Omental fat pad (tissue), 4 donors: ENCODE measurements around the gene KRTDAP. TPM values are rescaled to one million over a fixed set of nuclear protein-coding genes. Genes with fewer than 3 reads are reported as not detected.

Experiments used
- ATAC-seq: fragments of 150-250 bp; one replicate; pipeline ENCODE4 v1.9.1; 2016; ENCODE audit warnings: mild to moderate bottlenecking, moderate library complexity; ENCODE audit not compliant: low FRiP score
- DNase-seq: peaks from one replicate; pipeline ENCODE4 v3.0.0-alpha.2; 2019; ENCODE audit warnings: low spot score
- CTCF ChIP-seq, 3 donors: fragments of 450-650 bp; IDR thresholded peaks; one replicate each; pipeline ENCODE4 v1.5.1; 2016 to 2017; ENCODE audit warnings: antibody characterized with exemption in 3 of 3, mild to moderate bottlenecking in 3 of 3, moderate library complexity in 2 of 3
- total RNA-seq, 4 donors: library from RNA; depleted of rRNA; stranded (reverse); fragments of >200 nt; gene quantifications; one replicate each; pipeline ENCODE4 v1.1.0, GENCODE V29; 2016

Gene KRTDAP
- total RNA-seq, 4 donors from 2014 or later = not detected

GRCh38 chr19:35497406-35497805, 7.1 kb upstream of the KRTDAP start:
- ATAC-seq (no peak), DNase-seq (no peak)
- no peak for TF ChIP-seq CTCF (IDR thresholded peaks at IDR 0.05)

GRCh38 chr19:35495107-35496064, 5.1 kb upstream of the KRTDAP start:
- TF ChIP-seq CTCF (IDR thresholded peaks at IDR 0.05) = peak in 2 of 3 donors; percentile 84 to 86
- DNase-seq (no peak), ATAC-seq (peak; percentile 90)

GRCh38 chr19:35493971-35494370, 3.7 kb upstream of the KRTDAP start:
- DNase-seq (no peak), ATAC-seq (no peak)
- TF ChIP-seq CTCF (IDR thresholded peaks at IDR 0.05) = no peak

GRCh38 chr19:35491836-35492360, 1.6 kb upstream of the KRTDAP start:
- ATAC-seq = no peak
- TF ChIP-seq CTCF (IDR thresholded peaks at IDR 0.05) = no peak
- no peak for DNase-seq

- ATAC-seq = no peak
- no peak for TF ChIP-seq CTCF (IDR thresholded peaks at IDR 0.05)
- DNase-seq = no peak
Measured at GRCh38 chr19:35488677-35489076, 1.6 kb downstream of the KRTDAP start.

- TF ChIP-seq CTCF (IDR thresholded peaks at IDR 0.05) = no peak
- DNase-seq (no peak), ATAC-seq (no peak)
Measured at GRCh38 chr19:35487656-35488182, 2.5 kb downstream of the KRTDAP start.
